Midbrain (tissue), 1 donor: Measurements from ENCODE around the gene DENND2A.
"Not testable (repeated sequence)": the region's sequence is repeated elsewhere in the genome, so short reads cannot be mapped to it uniquely, and the experiment has no call there.

Source experiments
- DNase-seq: peaks from one replicate; lab custom pipeline; 2025; lab: John Stamatoyannopoulos, UW

Gene DENND2A

DNA sequence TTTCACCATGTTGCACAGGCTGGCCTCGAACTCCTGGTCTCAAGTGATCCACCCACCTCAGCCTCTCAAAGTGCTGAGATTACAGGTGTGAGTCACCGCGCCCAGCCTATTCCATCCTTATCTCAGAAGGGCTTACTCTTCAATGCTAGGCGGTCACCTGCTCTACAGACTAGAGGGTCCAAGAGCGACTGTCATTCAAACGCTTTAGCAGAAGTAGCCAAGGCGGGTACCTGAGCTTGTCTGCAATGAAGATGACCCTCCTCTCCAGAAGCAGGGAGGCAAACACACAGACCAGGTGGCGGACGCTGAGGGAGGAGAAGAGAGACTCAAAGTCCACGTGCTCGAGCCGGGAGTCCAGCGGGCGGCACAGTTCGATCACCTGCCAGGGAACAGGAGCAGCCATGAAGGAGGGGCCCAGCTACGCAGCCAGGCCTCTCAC is 96.2 kb downstream of the DENND2A start:
- no peak for DNase-seq

- DNase-seq, result no peak
Measured at GRCh38 chr7:140542228-140542603, 98.4 kb downstream of the DENND2A start.

- DNase-seq, result no peak
Measured at GRCh38 chr7:140541513-140542227, 98.9 kb downstream of the DENND2A start.

DNA sequence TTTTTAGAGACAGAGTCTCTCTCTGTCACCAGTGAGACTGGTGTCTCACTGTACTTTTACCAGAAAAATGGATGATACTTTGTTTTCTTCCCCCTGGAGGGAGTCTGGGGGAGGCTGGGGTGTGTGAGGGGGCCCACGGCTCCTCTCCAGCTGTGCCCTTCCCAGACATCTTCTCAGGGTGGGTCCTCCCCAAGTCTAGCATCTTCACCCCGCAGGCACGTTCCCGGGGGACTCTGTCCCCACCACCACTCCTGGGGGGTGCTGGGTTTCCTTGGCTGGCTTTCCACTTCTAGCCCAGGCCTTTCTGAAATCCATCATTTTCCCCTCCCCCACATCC is 99.5 kb downstream of the DENND2A start:
- no peak for DNase-seq

GRCh38 chr7:140540136-140540777 is 100.4 kb downstream of the DENND2A start:
- DNase-seq, result no peak

DNA sequence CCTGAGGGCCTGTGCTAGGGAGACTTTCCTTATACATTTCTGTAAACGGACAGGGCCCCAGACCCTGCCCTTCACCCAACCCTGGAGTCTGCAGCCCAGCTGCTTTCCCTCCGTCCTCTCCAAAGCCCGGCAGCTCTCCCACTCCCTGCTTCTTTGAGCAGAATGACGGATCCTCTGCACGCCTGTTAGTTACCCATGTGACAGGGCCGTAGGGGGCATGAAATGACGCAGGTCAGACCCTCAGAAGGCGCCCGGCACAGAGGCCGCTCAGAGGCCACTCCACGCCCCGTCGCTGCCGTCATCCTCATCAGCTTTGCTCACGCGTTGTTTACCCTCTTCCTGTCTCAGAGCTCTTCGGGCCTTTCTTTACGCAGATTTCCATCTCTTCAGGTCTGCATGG is 101.2 kb downstream of the DENND2A start:
- no peak for DNase-seq

GRCh38 chr7:140537750-140538482 is 102.7 kb downstream of the DENND2A start:
- no peak for DNase-seq

DNA sequence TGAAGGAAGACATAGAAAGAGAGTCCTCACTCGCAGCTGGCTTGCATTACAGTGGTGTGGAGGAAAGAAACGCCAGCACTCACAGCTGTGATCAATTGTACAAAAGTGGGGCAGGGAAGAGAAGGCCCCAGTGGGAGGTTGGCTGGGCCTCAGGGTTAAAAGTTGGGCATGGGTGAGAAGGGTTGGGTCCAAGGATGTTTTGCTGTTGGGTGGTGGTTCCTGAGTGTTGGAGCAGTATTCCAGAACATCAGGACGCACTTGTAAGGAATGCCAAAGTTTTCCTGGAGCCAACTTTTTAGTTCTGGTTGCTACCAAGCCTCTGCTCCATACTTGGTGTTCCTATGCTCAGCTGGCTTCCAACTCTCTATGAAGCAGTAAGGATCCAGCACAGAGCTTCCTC is 105.9 kb downstream of the DENND2A start:
- no peak for DNase-seq

GRCh38 chr7:140533394-140533872 is 107.2 kb downstream of the DENND2A start:
- no peak for DNase-seq

- DNase-seq, result not testable (repeated sequence)
Measured at GRCh38 chr7:140529428-140529827, 111.2 kb downstream of the DENND2A start.

GRCh38 chr7:140526787-140527664 is 113.6 kb downstream of the DENND2A start:
- no peak for DNase-seq

DNA sequence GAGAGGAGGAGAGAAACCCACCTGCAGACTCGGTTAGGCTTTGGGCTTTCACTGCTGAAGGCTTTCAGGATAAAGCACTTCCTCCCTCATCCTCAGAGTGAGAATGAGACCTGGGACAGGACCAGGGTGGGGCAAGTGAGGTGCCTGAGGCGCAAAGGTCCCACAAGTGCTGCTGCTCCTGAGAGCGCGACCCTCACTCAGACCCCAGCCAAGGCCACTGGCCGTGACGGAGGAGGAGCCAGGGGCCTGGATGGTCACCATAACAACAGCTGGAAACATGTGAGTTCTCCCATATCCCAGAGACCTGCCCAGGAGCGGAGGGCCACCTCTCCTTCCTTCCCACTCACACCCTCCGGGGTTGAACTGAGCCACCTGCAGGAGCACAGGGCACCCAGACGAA is 114.4 kb downstream of the DENND2A start:
- no peak for DNase-seq

GRCh38 chr7:140525743-140526142 is 114.9 kb downstream of the DENND2A start:
- DNase-seq, result no peak

- no peak for DNase-seq
Measured at GRCh38 chr7:140521421-140521820, 119.2 kb downstream of the DENND2A start.

DNA sequence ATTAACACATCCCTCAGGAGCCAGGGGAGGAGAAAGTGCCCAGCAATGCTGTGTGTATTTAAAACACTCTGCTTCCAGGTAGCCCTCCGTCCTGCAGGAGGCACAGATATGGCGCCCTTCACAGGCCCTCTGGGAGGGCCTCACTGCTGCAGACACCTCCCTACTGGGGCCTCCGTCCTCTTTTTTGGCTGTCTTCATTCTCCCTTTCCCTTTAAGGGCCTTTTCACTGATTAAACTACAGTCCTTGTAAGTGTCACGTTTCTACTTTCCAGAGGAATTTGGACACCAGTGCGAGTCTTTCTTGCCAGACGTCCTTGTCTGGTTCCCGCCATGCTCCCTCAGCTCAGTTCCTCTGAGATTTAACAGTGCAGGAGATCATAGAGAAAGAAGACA is 121.6 kb downstream of the DENND2A start:
- no peak for DNase-seq

GRCh38 chr7:140518370-140519006 is 122.1 kb downstream of the DENND2A start:
- DNase-seq, result no peak

GRCh38 chr7:140517546-140518369 is 122.9 kb downstream of the DENND2A start:
- peak; percentile 82 for DNase-seq

DNA sequence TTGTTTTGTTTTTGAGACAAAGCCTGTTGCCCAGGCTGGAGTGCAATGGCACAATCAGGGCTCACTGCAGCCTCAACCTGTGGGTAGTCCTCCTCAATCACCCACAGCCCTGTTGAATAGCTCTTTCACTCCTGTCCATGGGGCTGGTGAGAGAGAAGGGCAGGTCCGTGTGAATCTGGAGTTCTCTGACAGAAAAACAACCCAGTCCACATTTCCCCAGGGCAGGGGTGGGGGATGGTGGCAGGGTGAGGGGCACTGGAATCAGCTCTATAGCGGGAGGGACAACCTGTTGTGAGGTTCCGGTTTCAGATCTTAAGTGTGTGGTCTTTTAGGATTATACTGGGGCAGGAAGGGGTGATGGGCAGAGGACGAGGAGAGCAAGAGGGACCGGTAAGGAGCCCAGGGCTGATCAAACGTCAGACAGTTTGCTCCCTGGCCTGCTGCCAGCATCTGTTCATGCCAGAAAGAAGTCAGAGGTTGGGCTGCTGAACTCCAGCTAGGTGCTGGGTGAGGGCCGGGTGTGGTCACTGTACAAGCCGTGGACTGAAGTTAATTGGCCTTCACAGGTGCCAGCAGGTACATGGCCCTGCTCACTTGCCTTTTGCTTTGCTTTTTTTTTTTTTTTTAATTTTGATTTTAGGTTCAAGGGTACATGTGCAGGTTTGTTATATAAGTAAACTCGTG is 128.2 kb downstream of the DENND2A start:
- no peak for DNase-seq

- no peak for DNase-seq
Measured at GRCh38 chr7:140509789-140510188, 130.8 kb downstream of the DENND2A start.

GRCh38 chr7:140507556-140507955 is 133.1 kb downstream of the DENND2A start:
- not testable (repeated sequence) for DNase-seq
